AG10803 (cell line): ENCODE results near the gene CREBBP.

Experiments
- DNase-seq: peaks from one replicate; pipeline ENCODE4 v3.0.0; 2010; ENCODE audit warnings: low read depth
- H3K4me3 ChIP-seq: 2 replicates; pipeline ENCODE4 v1.5.1; 2011; ENCODE audit warnings: mild to moderate bottlenecking, low read length, control low read depth
- CTCF ChIP-seq: conservative IDR thresholded peaks from 2 replicates; pipeline ENCODE4 v1.5.1; 2011; ENCODE audit warnings: mild to moderate bottlenecking, low read length, control low read depth, inconsistent platforms

CREBBP gene

DNA sequence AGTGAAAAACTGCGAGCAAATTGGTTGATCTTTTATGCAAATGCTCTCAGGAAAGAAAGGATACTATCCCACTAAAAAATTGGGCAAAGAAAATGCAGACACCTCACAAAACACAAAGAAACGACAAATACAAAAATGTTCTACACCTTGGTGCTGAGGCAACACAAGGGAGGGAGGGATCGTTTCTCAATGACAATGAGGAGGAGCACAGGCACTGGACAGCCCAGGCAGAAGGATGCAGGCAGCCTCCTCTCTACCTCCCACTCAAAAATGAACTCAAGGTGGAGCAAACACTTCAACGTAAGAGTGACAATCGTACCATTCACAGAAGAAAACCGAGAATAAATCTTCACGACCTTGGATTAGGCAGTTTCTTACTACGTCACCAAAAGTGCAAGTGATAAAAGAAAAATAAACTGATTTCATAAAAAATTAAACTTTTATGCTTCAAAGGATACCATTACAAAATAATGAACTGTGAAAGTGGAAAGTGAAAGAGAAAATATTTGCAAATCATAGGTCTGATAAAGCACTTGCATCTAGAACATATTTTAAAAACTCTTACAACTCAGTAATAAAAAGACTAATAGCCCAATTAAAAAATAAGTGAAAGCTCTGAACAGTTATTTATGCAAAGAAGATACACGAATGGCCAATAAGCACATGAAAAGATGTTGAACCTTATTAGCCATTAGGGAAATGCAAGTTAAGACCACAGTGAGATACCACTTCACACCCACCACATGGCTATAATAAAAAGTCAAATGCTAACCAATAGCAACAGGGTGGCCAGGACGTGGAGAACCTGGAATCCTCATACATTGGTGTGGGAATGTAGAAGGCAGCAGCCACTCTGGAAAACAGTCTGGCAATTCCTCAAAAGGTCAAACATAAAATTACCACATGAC, 82.4 kb downstream of the CREBBP start:
- no peak for TF ChIP-seq CTCF
- DNase-seq, result no peak
- H3K4me3 ChIP-seq, result no peak overlapping the region

DNA sequence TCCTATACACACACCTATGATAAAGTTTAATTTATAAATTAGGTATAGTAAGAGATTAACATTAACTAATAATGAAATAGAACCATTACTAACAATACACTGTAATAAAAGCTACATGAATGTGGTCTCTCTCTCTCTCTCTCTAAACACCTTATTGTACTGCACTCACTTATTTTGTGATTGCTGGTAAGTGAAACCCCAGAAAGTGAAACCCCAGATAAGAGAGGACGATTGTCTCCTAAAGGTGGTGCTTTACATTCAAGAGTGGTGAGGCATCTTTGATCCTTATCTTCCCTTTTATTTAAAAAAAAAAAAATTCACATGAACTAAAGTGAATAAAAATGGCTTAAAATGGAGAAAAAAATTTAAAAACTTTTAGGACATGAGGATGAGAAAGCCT, 83.0 kb downstream of the CREBBP start:
- TF ChIP-seq CTCF, result no peak
- no peak for DNase-seq
- H3K4me3 ChIP-seq, result no peak overlapping the region

GRCh38 chr16:3793161-3793576, 87.3 kb downstream of the CREBBP start:
- H3K4me3 ChIP-seq, result no peak overlapping the region
- no peak for DNase-seq
- no peak for TF ChIP-seq CTCF

- no peak for TF ChIP-seq CTCF
- DNase-seq, result no peak
- no peak overlapping the region for H3K4me3 ChIP-seq
These were observed 88.0 kb downstream of the CREBBP start for GRCh38 chr16:3792472-3793012.

GRCh38 chr16:3791701-3792100, 88.8 kb downstream of the CREBBP start:
- no peak for TF ChIP-seq CTCF
- no peak overlapping the region for H3K4me3 ChIP-seq
- no peak for DNase-seq

DNA sequence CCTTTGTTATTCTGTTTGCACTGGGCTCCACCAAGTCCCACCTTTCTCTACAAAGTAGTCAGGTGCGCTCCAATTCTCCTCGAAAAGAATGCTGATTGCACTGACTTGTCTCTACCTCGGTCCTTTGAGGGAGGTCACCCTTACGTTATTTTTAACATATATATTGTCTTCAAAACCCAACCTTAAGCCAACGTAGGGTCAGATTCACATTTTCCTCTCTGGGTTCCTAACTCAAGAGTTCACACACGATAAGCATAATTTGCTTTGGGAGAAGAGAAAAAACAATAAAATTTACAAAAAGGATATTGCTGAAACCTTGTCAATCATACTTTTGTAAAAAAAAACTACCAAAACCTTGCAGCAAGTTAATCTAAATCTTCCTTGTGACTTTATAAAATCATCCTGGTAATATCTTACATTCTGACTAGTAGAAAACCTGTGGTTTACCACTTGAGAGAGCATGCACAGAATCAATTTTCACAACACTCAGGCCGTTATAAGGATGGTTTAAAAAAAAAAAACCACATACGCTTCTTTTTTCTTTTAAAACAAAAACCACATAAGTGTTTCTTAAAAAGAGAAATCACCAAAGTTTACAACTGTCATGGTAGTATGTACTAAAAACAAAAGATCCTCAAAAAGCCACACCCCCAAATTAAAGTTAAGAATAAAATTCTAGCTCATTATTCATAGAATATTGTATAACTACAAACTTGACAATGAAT, 91.0 kb downstream of the CREBBP start:
- no peak overlapping the region for H3K4me3 ChIP-seq
- DNase-seq, result no peak
- no peak for TF ChIP-seq CTCF
